SU-DHL-6 (cell line): Measurements from ENCODE around the gene NCOA3.

Experiments used
- CTCF ChIP-seq: fragments of 200-600 bp; sonication (generic); IDR thresholded peaks from one replicate; pipeline ENCODE4 v1.5.1; 2017; ENCODE audit warnings: antibody characterized with exemption, mild to moderate bottlenecking, low read length, moderate library complexity; ENCODE audit not compliant: insufficient read depth, poor library complexity, severe bottlenecking
- EZH2phosphoT487 ChIP-seq: fragments of 200-600 bp; sonication (generic), shearing (Covaris generic); conservative IDR thresholded peaks from 2 replicates; pipeline ENCODE4 v1.6.1; 2018; ENCODE audit warnings: mild to moderate bottlenecking, antibody characterized with exemption, low read length, moderate library complexity, mixed read lengths

- TF ChIP-seq CTCF (no peak), EZH2phosphoT487 (no peak)
Observed at GRCh38 chr20:47468290-47469050, 33.2 kb upstream of the NCOA3 start.
